GDM1 (cell line): ENCODE data around the gene ZC3H11A.
"Not testable (repeated sequence)": the region's sequence is repeated elsewhere in the genome, so short reads cannot be mapped to it uniquely, and the experiment has no call there.

Source experiments
- DNase-seq: peaks from one replicate; lab custom pipeline; 2025; lab: John Stamatoyannopoulos, UW

Gene ZC3H11A

DNA sequence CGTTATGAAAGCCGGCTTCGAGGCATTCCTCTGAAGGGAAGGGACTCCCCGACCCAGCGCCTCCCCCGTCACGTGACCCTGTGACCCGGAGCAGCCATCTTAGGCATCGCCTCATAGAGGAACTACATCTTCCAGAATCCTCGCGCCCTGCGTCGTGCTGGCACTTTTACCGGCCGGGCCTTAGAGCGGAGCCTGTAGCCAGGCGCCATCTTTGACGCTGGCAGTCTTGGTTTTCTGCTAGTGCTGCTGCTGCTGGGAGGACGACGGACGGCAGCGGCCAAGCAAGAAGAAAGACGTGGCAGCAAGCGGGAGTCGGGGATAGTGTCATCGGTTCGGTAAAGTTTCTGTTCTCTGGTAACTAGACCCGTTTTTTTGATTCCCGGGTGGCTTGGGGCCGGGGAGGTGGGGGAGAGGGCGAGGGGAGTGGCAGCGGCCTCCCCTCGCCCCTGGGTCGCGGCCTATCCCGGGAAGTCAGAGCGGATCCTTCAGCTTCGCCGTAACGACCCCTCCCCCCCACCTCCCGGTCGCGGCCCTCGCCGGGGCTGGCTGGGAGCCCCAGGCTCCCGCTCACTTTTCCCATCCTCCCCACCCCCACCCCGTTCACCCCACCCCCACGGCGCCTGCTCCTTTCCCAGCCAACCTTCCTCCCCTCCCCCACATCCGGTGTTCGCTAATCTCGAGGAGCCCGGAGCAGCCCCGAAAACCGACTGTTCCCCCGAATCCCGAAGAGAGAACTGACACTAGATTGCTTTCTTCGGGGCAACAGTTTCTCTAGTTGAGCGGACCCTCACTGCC, at the start of gene ZC3H11A, which contains the start of gene ZBED6:
Gene ZC3H11A (plus strand): TSS at position 183 of the 795 bp plus-strand sequence. CDS start 21,448 bp downstream, outside the sequence.
Gene ZBED6 (plus strand): TSS at position 183 of the 795 bp plus-strand sequence. CDS start 1,900 bp downstream, outside the sequence.
- peak; percentile 96 for DNase-seq

DNA sequence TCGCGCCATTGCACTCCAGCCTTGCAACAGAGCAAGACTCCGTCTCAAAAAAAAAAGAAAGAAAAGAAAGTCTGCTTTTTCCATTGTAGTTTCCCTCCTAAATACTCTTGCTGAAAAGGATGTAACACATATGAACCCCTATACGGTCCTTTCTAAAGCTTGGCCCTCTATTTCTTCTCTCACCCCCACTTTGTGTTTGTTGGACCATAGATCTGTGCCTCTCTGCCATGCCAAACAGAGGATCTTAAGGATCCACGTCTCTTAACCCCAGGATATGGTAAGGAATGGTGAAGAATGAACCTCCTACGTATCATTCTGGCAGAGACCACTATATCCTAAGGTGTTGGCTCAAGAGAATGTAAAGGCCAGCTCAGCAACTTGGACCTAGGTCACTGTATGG, 49.1 kb upstream of the ZC3H11A start:
- DNase-seq, result no peak

- no peak for DNase-seq
Observed at GRCh38 chr1:203751051-203751450, 44.4 kb upstream of the ZC3H11A start.

GRCh38 chr1:203751618-203752361, 43.6 kb upstream of the ZC3H11A start:
- not testable (repeated sequence) for DNase-seq

- no peak for DNase-seq
Observed at GRCh38 chr1:203754455-203754864, 41.0 kb upstream of the ZC3H11A start.

- DNase-seq, result no peak
Observed at GRCh38 chr1:203756036-203756435, 39.4 kb upstream of the ZC3H11A start.

- DNase-seq, result not testable (repeated sequence)
Observed at GRCh38 chr1:203758749-203759148, 36.7 kb upstream of the ZC3H11A start.

GRCh38 chr1:203760506-203760905, 34.9 kb upstream of the ZC3H11A start:
- DNase-seq, result no peak

DNA sequence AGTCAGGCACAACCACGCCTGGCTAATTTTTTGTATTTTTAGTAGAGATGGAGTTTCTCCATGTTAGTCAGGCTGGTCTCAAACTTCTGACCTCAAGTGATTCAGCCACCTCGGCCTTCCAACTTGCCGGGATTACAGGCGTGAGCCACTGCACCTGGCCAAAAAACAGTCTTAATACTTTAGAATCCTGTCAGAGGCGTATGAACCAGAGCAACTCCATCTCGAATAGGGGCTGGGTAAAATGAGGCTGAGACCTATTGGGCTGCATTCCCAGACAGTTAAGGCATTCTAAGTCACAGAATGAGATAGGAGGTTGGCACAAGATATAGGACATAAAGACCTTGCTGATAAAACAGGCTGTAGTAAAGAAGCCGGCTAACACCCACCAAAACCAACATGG, 33.5 kb upstream of the ZC3H11A start:
- not testable (repeated sequence) for DNase-seq

- DNase-seq, result no peak
Observed at GRCh38 chr1:203763505-203763904, 31.9 kb upstream of the ZC3H11A start.

DNA sequence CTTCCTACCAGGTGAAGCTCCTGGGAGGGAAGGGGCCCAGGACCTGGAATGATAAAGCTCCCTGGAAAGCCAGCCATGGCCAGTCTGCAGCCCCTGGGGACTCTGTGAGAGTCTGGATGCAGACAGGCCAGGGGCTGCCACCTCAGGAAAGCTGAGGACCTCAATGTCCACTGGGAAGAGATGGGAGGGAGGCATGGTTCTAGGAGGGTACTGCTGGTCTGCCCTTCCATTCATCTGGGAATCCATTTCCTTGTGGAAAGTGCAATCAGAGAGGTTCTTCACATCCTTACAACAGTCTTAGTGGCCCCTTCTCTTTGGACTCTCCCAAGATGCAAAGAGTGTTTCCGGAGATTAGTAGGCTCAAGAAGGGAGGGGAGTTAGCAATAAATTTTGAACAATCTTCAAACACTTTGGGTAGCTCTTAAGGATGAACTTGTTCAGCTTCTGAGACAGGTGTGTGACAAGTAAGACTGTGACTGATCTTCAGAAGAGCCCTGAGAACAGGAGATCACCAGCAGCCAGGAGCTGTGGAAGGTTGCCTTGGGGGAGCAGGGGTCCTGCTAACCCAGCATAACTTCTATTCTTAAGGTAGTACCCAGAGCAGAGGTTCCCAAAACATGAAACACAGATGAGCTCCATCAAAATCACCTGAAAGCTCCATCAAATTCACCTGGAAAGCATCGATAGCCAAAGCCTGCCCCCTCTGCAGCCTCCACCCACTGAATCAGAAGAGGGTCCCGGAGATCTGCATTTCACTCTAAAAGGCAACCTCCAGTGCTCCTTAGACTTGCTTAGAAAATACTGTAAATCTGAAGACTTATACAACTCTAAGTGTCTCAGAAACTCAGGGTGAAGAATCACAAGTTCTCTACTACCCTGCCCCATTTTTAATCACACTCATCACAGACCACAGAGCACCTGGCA, 31.1 kb upstream of the ZC3H11A start:
- DNase-seq, result no peak

- no peak for DNase-seq
Observed at GRCh38 chr1:203765029-203765837, 30.2 kb upstream of the ZC3H11A start, which contains the start of gene LAX1. Gene LAX1 (plus strand): TSS chr1:203765183. CDS start chr1:203765566, 383 bp downstream.

GRCh38 chr1:203768256-203768655, 27.2 kb upstream of the ZC3H11A start:
- DNase-seq, result no peak

DNA sequence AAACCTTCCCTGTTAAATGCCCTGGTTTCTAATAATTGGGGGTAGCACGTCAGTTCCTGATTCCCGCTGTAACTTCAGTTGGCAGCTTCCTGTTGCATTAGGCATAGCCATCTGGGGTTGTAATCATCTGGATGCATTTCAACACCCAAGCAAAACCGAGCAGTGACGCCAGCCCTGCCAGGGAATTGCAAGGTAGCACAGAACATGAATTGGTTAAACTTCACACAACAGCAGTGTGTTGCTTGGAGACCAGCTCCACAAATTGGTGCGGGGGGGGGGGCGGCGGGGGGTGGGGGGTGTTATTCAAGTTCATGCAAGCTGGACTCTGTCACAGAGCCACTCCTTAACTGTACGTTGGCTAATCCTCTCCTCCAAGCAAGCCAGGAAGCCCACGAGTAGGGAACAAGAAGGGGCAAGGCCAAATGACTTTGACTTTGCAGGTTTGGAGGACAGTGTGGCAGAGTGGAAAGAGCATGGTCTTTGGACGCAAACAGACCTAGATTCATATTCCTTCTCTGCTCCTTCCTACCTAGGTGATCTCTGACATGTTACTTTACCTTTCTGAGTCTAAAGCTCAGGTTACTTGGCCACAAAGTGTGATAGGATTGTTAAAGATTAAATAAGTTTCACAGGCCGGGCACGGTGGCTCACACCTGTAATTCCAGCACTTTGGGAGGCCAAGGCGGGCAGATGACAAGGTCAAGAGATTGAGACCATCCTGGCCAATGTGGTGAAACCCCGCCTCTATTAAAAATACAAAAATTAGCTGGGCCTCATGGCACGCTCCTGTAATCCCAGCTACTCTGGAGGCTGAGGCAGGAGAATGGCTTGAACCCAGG, 25.7 kb upstream of the ZC3H11A start:
- no peak for DNase-seq

DNA sequence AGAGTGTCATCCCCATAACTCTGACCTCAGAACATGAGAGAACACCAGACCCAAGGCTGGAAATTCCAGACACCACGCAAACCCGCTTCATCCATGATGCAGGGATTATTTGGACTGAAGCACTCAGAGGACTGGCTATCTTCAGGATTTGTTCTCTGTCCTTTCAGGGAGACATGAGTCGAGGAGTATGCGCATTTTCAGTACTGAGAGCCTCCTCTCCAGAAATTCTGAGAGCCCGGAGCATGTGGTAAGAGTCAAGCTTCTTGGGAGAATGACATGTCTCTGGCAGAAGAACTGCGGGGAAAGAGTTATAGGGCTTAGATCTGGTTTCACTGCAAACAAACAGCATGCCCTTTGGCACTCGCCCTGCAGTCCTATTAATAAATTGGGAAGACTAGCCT, 23.5 kb upstream of the ZC3H11A start:
- DNase-seq, result no peak

- no peak for DNase-seq
Observed at GRCh38 chr1:203772836-203773235, 22.6 kb upstream of the ZC3H11A start.

DNA sequence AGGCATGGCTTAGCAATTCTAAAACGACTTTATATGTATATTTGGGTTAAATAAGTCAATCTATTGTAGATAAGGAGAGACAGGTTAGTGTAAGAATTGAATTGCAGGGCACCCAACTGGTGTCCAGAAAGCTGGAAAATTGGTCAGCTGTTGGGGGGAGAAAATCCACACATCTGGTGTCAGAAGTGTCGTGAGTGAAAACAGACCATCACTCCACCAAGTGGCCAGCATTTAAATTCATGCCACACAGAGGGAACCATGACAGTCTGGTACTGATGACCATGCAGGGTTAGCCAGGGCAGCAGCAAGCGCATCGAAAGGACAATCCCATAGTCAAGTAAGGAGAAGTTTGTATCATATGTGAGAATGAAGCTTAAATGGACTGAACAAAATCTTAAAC, 18.8 kb upstream of the ZC3H11A start:
- DNase-seq, result no peak

GRCh38 chr1:203777596-203777995, 17.8 kb upstream of the ZC3H11A start:
- DNase-seq, result no peak

DNA sequence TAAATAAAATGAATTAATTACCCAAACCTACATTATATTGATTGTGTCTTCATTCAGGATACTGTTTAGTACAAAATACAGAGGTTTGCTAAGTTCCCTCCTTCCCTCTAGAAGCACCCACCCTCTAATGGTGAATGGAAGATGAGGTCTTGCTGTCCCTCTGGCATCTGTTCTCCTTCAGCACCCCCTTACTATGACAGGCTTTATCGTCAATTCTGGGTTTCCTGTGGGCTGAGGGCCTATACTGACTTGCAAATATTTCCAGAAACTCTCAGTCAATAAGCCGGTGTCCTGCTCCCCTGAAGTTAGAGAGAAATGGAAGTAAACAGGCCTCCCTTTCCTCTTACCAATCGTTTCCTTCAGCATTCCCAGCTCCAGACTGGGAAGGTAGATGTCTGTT, 17.3 kb upstream of the ZC3H11A start:
- DNase-seq, result no peak

DNA sequence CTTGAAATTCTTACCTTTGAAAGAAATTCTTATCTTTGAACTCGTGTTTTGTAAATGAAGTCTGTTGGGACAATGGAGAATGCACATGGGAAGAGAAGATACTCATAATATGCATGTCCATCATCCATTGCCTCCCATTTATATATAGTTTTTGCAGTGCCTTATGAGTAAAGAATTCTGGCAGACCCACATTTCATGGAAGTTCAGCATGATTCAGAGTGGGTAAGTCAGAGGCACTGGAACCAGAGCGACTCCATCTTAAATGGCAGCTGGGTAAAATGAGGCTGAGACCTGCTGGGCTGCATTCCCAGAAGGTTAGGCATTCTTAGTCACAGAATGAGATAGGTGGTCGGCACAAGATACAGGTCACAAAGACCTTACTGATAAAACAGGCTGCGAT, 16.6 kb upstream of the ZC3H11A start:
- no peak for DNase-seq
